ENCODE results near the gene PKIB. TPM values are rescaled to one million over a fixed set of nuclear protein-coding genes. Genes with fewer than 3 reads are reported as not detected.
"Not testable (repeated sequence)": the region's sequence is repeated elsewhere in the genome, so short reads cannot be mapped to it uniquely, and the experiment has no call there.

PKIB gene
- total and polyA plus RNA-seq, 2 donors (not counting 3 experiments of a cell fraction or from before 2014, with no cell fraction given): not detected

DNA sequence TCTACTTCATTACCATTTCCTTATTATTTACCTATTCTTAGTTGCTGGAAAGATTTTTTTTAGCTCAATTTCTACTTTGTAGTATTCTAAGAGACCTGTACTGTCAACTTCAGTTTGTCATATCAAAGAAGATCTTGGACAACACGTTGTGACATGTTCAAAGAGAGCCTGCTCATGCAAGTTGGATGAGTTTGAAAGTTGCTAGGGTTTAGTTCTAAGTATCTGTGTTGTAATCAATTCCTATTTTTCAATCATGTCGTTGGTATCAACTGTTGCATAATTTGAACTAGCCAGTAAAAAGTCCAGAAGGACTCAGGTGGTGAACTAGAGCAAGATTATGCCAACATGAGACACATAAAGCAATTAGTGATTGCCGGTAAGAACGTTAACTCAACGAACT, 30.2 kb downstream of the PKIB start:
- TF ChIP-seq POLR2AphosphoS5 (IDR thresholded peaks at IDR 0.05; ENCODE audit: insufficient read depth, low read depth, low read length) (no peak), FOS (IDR thresholded peaks at IDR 0.05; ENCODE audit: borderline replicate concordance, insufficient read depth, low read length) (no peak)
- TF ChIP-seq, protein P1, sequence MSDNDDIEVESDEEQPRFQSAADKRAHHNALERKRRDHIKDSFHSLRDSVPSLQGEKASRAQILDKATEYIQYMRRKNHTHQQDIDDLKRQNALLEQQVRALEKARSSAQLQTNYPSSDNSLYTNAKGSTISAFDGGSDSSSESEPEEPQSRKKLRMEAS (IDR thresholded peaks at IDR 0.05; ENCODE audit: insufficient read depth, insufficient read length): no peak
- H3K9me3 ChIP-seq (replicated peaks; ENCODE audit: control insufficient read depth, insufficient read depth, low read length): no peaks in the 10 kb centered on the region
- DNase-seq (ENCODE audit: low read depth, low spot score): no peak
- intact Hi-C loops (cut with micrococcal nuclease) (no loop called here), dilution Hi-C loops (cut with MboI; ENCODE audit: extremely low pct_ligation_motif_present, low sequenced_read_pairs) (no loop called here)
- H3K4me2 ChIP-seq (ENCODE audit: insufficient read depth, low read length): no peak overlapping the region
- ChIA-PET POLR2A (no interaction called here), CTCF (interaction anchor here (1.4 kb wide), 1 partner anchor 9 kb away, joined by 3 read pairs; no protein-coding TSS in a partner anchor)
- H3K4me3 ChIP-seq (replicated peaks in 1 of 3; ENCODE audit: insufficient read depth in 1 of 3, low read depth in 1 of 3, low read length in 3 of 3): no peak overlapping the region
- no peaks in the 10 kb centered on the region for H3K9me1 ChIP-seq (replicated peaks; ENCODE audit: control insufficient read depth, extremely low read depth, insufficient read depth, low read length)
- H3K4me1 ChIP-seq (ENCODE audit: control insufficient read depth, extremely low read depth, insufficient read depth, low read length): no peaks in the 10 kb centered on the region
- no peaks in the 10 kb centered on the region for H3K79me2 ChIP-seq (ENCODE audit: control insufficient read depth, insufficient read depth, low read length)
- H3K27ac ChIP-seq (ENCODE audit: insufficient read depth, low read depth, low read length): no peak overlapping the region
- no peaks in the 10 kb centered on the region for H4K20me1 ChIP-seq (replicated peaks; ENCODE audit: control insufficient read depth, extremely low read depth, insufficient read depth, low read length)
- BruUV-seq (replicated peaks): no TSS peak
- H2AFZ ChIP-seq (ENCODE audit: low read depth, low read length): no peak overlapping the region
- H3K36me3 ChIP-seq (ENCODE audit: control insufficient read depth in 2 of 2, extremely low read depth in 1 of 2, insufficient read depth in 2 of 2, low read length in 2 of 2): no peaks in the 10 kb centered on the region
- no peak for FAIRE-seq
- H3K9ac ChIP-seq (replicated peaks; ENCODE audit: extremely low read depth, insufficient read depth, low read length): no peak overlapping the region
- H3K27me3 ChIP-seq (ENCODE audit: control insufficient read depth in 2 of 2, insufficient read depth in 2 of 2, low read length in 2 of 2): no peaks in the 10 kb centered on the region

DNA sequence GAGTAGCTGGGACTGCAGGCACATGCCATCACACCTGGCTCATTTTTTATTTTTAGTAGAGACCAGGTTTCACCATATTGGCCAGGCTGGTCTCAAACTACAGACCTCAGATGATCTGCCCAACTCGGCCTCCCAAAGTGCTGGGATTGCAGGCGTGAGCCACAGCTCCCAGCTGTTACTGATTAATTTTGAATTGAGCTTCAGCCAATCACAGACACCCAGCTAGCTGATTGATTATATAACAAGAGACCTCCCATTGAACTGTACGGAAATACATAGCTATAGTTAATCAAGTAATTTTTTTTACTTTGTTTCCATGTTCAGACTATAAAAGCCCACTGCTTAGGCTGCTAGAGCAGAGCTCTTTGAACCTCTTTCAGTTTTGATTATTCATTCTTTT, 31.6 kb downstream of the PKIB start:
- Histone ChIP-seq H3K9ac (replicated peaks; ENCODE audit: extremely low read depth, insufficient read depth, low read length) (no peak overlapping the region), H3K36me3 (ENCODE audit: control insufficient read depth in 2 of 2, extremely low read depth in 1 of 2, insufficient read depth in 2 of 2, low read length in 2 of 2) (no peaks in the 10 kb centered on the region), H3K4me2 (ENCODE audit: insufficient read depth, low read length) (no peak overlapping the region), H3K9me3 (replicated peaks; ENCODE audit: control insufficient read depth, insufficient read depth, low read length) (no peaks in the 10 kb centered on the region), H4K20me1 (replicated peaks; ENCODE audit: control insufficient read depth, extremely low read depth, insufficient read depth, low read length) (no peaks in the 10 kb centered on the region), H3K4me1 (ENCODE audit: control insufficient read depth, extremely low read depth, insufficient read depth, low read length) (no peaks in the 10 kb centered on the region), H3K4me3 (replicated peaks in 1 of 3; ENCODE audit: insufficient read depth in 1 of 3, low read depth in 1 of 3, low read length in 3 of 3) (no peak overlapping the region), H2AFZ (ENCODE audit: low read depth, low read length) (no peak overlapping the region), H3K79me2 (ENCODE audit: control insufficient read depth, insufficient read depth, low read length) (no peaks in the 10 kb centered on the region), H3K27me3 (ENCODE audit: control insufficient read depth in 2 of 2, insufficient read depth in 2 of 2, low read length in 2 of 2) (no peaks in the 10 kb centered on the region), H3K27ac (ENCODE audit: insufficient read depth, low read depth, low read length) (no peak overlapping the region), H3K9me1 (replicated peaks; ENCODE audit: control insufficient read depth, extremely low read depth, insufficient read depth, low read length) (no peaks in the 10 kb centered on the region)
- dilution Hi-C loops (cut with MboI; ENCODE audit: extremely low pct_ligation_motif_present, low sequenced_read_pairs) (no loop called here), intact Hi-C loops (cut with micrococcal nuclease) (no loop called here)
- FAIRE-seq (no peak), DNase-seq (ENCODE audit: low read depth, low spot score) (no peak)
- ChIA-PET POLR2A (no interaction called here), CTCF (no interaction called here)
- no TSS peak for BruUV-seq (replicated peaks)
- TF ChIP-seq JUN (IDR thresholded peaks at IDR 0.05; ENCODE audit: borderline replicate concordance, insufficient read depth, insufficient read length, low read depth): no peak
- no peak for TF ChIP-seq EZH2 (IDR thresholded peaks at IDR 0.05; ENCODE audit: borderline replicate concordance, low read depth, low read length, severe bottlenecking)
- no peak for TF ChIP-seq POLR2A (IDR thresholded peaks at IDR 0.05; ENCODE audit: low read depth, low read length)
- TF ChIP-seq FOS (IDR thresholded peaks at IDR 0.05; ENCODE audit: borderline replicate concordance, insufficient read depth, low read length): no peak
- no peak for TF ChIP-seq MYC (IDR thresholded peaks at IDR 0.05; ENCODE audit: low read depth, low read length)
- TF ChIP-seq GATA2 (IDR thresholded peaks at IDR 0.05; ENCODE audit: insufficient read depth, insufficient read length, low read depth, low read length): no peak
- TF ChIP-seq, protein P2, sequence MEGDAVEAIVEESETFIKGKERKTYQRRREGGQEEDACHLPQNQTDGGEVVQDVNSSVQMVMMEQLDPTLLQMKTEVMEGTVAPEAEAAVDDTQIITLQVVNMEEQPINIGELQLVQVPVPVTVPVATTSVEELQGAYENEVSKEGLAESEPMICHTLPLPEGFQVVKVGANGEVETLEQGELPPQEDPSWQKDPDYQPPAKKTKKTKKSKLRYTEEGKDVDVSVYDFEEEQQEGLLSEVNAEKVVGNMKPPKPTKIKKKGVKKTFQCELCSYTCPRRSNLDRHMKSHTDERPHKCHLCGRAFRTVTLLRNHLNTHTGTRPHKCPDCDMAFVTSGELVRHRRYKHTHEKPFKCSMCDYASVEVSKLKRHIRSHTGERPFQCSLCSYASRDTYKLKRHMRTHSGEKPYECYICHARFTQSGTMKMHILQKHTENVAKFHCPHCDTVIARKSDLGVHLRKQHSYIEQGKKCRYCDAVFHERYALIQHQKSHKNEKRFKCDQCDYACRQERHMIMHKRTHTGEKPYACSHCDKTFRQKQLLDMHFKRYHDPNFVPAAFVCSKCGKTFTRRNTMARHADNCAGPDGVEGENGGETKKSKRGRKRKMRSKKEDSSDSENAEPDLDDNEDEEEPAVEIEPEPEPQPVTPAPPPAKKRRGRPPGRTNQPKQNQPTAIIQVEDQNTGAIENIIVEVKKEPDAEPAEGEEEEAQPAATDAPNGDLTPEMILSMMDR (IDR thresholded peaks at IDR 0.05; ENCODE audit: extremely low read depth in 1 of 2, insufficient read depth in 1 of 2, low read depth in 1 of 2, low read length in 2 of 2): no peak
- TF ChIP-seq POLR2AphosphoS5 (IDR thresholded peaks at IDR 0.05; ENCODE audit: insufficient read depth, low read depth, low read length): no peak
- TF ChIP-seq, protein P1 (IDR thresholded peaks at IDR 0.05; ENCODE audit: insufficient read depth, insufficient read length): no peak

DNA sequence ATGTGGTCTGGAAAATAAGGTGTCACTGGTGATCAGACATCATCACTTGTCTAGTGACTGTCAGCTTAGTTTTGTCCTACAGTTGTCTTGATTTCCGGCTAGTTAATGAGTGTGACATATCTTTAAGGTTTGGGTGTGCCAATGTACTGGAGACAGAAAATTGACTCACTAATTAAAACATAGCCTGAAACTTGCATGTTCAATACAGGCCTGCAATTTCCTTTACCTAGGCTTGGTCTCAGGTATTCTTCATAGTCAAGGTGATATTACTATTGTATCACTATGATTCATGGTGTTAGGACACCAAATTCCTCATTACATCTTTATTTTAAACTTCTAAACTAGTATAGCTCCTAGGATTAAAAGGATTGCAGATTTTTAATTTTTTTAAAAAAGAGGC, 32.4 kb downstream of the PKIB start:
- H3K9ac ChIP-seq (replicated peaks; ENCODE audit: extremely low read depth, insufficient read depth, low read length); H3K36me3 ChIP-seq (ENCODE audit: control insufficient read depth in 2 of 2, extremely low read depth in 1 of 2, insufficient read depth in 2 of 2, low read length in 2 of 2); dilution Hi-C loops (cut with MboI; ENCODE audit: extremely low pct_ligation_motif_present, low sequenced_read_pairs); H3K4me1 ChIP-seq (ENCODE audit: control insufficient read depth, extremely low read depth, insufficient read depth, low read length); DNase-seq (ENCODE audit: low read depth, low spot score); H2AFZ ChIP-seq (ENCODE audit: low read depth, low read length); H3K27me3 ChIP-seq (ENCODE audit: control insufficient read depth in 2 of 2, insufficient read depth in 2 of 2, low read length in 2 of 2); POLR2A ChIA-PET; H3K27ac ChIP-seq (ENCODE audit: insufficient read depth, low read depth, low read length); H3K9me1 ChIP-seq (replicated peaks; ENCODE audit: control insufficient read depth, extremely low read depth, insufficient read depth, low read length); H3K79me2 ChIP-seq (ENCODE audit: control insufficient read depth, insufficient read depth, low read length); H3K4me3 ChIP-seq (replicated peaks in 1 of 3; ENCODE audit: insufficient read depth in 1 of 3, low read depth in 1 of 3, low read length in 3 of 3); H3K9me3 ChIP-seq (replicated peaks; ENCODE audit: control insufficient read depth, insufficient read depth, low read length); BruUV-seq (replicated peaks); H4K20me1 ChIP-seq (replicated peaks; ENCODE audit: control insufficient read depth, extremely low read depth, insufficient read depth, low read length); H3K4me2 ChIP-seq (ENCODE audit: insufficient read depth, low read length); intact Hi-C loops (cut with micrococcal nuclease); CTCF ChIA-PET: not testable (repeated sequence)
- peak; percentile 78 for FAIRE-seq

All from endothelial cell of umbilical vein (primary cell).